ENCODE results near the gene SSBP4.

Gene SSBP4

DNA sequence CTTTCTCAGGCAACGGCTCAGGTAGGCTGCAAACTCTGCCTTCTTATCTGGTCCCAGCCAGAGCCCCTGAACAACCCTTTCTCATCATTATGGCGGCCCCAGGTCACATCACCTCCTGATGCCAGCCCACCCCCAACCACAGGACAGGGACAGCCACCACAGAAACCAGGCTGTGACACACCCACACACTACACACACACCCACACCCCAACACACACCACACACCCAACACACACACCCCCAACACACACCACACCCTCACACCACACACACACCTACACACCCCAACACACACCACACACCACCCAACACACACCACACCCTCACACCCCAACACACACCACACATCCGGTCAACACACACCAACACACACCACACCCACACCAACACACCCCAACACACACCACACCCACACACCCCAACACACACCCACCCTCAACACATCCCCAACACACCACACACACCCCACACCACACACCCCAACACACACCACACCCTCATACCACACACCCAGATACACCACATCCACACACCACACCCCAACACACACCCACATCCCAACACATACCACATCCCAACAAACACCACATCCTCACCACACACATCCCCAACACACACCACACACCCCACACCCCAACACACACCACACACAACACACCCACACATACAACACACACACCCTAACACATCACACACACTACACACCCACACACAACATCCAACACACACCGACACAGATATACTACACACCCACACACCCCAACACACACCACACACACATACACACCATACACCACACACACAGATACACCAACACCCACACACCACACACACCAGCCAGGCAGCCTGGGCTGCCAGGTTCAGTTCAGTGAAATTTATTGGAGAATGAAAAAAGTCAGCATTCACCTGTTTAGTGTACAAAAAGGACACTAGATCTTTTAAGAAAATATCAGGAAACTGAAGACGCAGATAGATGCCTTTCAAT, 22.9 kb downstream of the SSBP4 start (continued):
- TF ChIP-seq ZNF623 (tag by site-specific recombination; IDR thresholded peaks at IDR 0.05) (no peak), KLF9 (tag by site-specific recombination; IDR thresholded peaks at IDR 0.05; ENCODE audit: low read depth) (peak; percentile 95), HOXC10 (CRISPR knock-in tag; IDR thresholded peaks at IDR 0.05) (no peak), KLF7 (tag by site-specific recombination; IDR thresholded peaks at IDR 0.05; ENCODE audit: borderline replicate concordance) (0 out of 2 replicates have a peak, but pooled peaks have one; percentile 37), ZNF391 (tag by site-specific recombination; IDR thresholded peaks at IDR 0.05; ENCODE audit: borderline replicate concordance, low read depth) (0 out of 2 replicates have a peak, but pooled peaks have one; percentile 33), ZNF146 (tag by site-specific recombination; IDR thresholded peaks at IDR 0.05) (no peak), ZNF169 (tag by site-specific recombination; IDR thresholded peaks at IDR 0.05) (no peak), EGR2 (tag by site-specific recombination; IDR thresholded peaks at IDR 0.05; ENCODE audit: low read depth) (peak; percentile 95), BCL11B (tag by site-specific recombination; IDR thresholded peaks at IDR 0.05; ENCODE audit: low read depth) (peak; percentile 57; the same call in 1 of the 2 replicates), ZNF501 (tag by site-specific recombination; IDR thresholded peaks at IDR 0.05) (no peak), KLF8 (tag by site-specific recombination; IDR thresholded peaks at IDR 0.05) (peak; percentile 99), GLI4 (tag by site-specific recombination; IDR thresholded peaks at IDR 0.05) (no peak), BCL11A (tag by site-specific recombination; IDR thresholded peaks at IDR 0.05; ENCODE audit: low read depth) (peak; percentile 41; the same call in 1 of the 2 replicates), HOXA7 (CRISPR knock-in tag; IDR thresholded peaks at IDR 0.05; ENCODE audit: borderline replicate concordance) (no peak), ZNF223 (tag by site-specific recombination; IDR thresholded peaks at IDR 0.05) (no peak), ZNF433 (tag by site-specific recombination; IDR thresholded peaks at IDR 0.05; ENCODE audit: low read depth) (no peak)
- TF ChIP-seq, protein P1, sequence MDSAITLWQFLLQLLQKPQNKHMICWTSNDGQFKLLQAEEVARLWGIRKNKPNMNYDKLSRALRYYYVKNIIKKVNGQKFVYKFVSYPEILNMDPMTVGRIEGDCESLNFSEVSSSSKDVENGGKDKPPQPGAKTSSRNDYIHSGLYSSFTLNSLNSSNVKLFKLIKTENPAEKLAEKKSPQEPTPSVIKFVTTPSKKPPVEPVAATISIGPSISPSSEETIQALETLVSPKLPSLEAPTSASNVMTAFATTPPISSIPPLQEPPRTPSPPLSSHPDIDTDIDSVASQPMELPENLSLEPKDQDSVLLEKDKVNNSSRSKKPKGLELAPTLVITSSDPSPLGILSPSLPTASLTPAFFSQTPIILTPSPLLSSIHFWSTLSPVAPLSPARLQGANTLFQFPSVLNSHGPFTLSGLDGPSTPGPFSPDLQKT (IDR thresholded peaks at IDR 0.05; ENCODE audit: borderline replicate concordance, low read depth, low read length): no peak
- TF ChIP-seq, protein P2, sequence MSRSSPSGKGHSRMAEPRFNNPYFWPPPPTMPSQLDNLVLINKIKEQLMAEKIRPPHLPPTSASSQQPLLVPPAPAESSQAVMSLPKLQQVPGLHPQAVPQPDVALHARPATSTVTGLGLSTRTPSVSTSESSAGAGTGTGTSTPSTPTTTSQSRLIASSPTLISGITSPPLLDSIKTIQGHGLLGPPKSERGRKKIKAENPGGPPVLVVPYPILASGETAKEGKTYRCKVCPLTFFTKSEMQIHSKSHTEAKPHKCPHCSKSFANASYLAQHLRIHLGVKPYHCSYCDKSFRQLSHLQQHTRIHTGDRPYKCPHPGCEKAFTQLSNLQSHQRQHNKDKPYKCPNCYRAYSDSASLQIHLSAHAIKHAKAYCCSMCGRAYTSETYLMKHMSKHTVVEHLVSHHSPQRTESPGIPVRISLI (tag by site-specific recombination; IDR thresholded peaks at IDR 0.05): no peak
- TF ChIP-seq, protein P3, sequence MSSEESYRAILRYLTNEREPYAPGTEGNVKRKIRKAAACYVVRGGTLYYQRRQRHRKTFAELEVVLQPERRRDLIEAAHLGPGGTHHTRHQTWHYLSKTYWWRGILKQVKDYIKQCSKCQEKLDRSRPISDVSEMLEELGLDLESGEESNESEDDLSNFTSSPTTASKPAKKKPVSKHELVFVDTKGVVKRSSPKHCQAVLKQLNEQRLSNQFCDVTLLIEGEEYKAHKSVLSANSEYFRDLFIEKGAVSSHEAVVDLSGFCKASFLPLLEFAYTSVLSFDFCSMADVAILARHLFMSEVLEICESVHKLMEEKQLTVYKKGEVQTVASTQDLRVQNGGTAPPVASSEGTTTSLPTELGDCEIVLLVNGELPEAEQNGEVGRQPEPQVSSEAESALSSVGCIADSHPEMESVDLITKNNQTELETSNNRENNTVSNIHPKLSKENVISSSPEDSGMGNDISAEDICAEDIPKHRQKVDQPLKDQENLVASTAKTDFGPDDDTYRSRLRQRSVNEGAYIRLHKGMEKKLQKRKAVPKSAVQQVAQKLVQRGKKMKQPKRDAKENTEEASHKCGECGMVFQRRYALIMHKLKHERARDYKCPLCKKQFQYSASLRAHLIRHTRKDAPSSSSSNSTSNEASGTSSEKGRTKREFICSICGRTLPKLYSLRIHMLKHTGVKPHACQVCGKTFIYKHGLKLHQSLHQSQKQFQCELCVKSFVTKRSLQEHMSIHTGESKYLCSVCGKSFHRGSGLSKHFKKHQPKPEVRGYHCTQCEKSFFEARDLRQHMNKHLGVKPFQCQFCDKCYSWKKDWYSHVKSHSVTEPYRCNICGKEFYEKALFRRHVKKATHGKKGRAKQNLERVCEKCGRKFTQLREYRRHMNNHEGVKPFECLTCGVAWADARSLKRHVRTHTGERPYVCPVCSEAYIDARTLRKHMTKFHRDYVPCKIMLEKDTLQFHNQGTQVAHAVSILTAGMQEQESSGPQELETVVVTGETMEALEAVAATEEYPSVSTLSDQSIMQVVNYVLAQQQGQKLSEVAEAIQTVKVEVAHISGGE (tag by site-specific recombination; conservative IDR thresholded peaks at IDR 0.05; ENCODE audit: low read depth): no peak
- TF ChIP-seq, protein P4, sequence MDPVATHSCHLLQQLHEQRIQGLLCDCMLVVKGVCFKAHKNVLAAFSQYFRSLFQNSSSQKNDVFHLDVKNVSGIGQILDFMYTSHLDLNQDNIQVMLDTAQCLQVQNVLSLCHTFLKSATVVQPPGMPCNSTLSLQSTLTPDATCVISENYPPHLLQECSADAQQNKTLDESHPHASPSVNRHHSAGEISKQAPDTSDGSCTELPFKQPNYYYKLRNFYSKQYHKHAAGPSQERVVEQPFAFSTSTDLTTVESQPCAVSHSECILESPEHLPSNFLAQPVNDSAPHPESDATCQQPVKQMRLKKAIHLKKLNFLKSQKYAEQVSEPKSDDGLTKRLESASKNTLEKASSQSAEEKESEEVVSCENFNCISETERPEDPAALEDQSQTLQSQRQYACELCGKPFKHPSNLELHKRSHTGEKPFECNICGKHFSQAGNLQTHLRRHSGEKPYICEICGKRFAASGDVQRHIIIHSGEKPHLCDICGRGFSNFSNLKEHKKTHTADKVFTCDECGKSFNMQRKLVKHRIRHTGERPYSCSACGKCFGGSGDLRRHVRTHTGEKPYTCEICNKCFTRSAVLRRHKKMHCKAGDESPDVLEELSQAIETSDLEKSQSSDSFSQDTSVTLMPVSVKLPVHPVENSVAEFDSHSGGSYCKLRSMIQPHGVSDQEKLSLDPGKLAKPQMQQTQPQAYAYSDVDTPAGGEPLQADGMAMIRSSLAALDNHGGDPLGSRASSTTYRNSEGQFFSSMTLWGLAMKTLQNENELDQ (tag by site-specific recombination; IDR thresholded peaks at IDR 0.05; ENCODE audit: low read depth): no peak
- TF ChIP-seq, protein P5, sequence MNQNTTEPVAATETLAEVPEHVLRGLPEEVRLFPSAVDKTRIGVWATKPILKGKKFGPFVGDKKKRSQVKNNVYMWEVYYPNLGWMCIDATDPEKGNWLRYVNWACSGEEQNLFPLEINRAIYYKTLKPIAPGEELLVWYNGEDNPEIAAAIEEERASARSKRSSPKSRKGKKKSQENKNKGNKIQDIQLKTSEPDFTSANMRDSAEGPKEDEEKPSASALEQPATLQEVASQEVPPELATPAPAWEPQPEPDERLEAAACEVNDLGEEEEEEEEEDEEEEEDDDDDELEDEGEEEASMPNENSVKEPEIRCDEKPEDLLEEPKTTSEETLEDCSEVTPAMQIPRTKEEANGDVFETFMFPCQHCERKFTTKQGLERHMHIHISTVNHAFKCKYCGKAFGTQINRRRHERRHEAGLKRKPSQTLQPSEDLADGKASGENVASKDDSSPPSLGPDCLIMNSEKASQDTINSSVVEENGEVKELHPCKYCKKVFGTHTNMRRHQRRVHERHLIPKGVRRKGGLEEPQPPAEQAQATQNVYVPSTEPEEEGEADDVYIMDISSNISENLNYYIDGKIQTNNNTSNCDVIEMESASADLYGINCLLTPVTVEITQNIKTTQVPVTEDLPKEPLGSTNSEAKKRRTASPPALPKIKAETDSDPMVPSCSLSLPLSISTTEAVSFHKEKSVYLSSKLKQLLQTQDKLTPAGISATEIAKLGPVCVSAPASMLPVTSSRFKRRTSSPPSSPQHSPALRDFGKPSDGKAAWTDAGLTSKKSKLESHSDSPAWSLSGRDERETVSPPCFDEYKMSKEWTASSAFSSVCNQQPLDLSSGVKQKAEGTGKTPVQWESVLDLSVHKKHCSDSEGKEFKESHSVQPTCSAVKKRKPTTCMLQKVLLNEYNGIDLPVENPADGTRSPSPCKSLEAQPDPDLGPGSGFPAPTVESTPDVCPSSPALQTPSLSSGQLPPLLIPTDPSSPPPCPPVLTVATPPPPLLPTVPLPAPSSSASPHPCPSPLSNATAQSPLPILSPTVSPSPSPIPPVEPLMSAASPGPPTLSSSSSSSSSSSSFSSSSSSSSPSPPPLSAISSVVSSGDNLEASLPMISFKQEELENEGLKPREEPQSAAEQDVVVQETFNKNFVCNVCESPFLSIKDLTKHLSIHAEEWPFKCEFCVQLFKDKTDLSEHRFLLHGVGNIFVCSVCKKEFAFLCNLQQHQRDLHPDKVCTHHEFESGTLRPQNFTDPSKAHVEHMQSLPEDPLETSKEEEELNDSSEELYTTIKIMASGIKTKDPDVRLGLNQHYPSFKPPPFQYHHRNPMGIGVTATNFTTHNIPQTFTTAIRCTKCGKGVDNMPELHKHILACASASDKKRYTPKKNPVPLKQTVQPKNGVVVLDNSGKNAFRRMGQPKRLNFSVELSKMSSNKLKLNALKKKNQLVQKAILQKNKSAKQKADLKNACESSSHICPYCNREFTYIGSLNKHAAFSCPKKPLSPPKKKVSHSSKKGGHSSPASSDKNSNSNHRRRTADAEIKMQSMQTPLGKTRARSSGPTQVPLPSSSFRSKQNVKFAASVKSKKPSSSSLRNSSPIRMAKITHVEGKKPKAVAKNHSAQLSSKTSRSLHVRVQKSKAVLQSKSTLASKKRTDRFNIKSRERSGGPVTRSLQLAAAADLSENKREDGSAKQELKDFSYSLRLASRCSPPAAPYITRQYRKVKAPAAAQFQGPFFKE (tag by site-specific recombination; IDR thresholded peaks at IDR 0.05; ENCODE audit: borderline replicate concordance): no peak
